Sigmoid colon (tissue), 4 donors: ENCODE measurements around the gene ARG2.

Experiments
- CTCF ChIP-seq, 4 experiments: fragments of 450-650 bp in 3 of 4; fragments of 200-600 bp in 1 of 4; IDR thresholded peaks; one replicate each; pipeline ENCODE4 v1.5.1; 2016 to 2019; ENCODE audit warnings: antibody characterized with exemption in 4 of 4, mild to moderate bottlenecking in 3 of 4, moderate library complexity in 2 of 4
- EP300 ChIP-seq, 4 donors: sonication (generic); formaldehyde crosslinking; IDR thresholded peaks; one replicate each; pipeline ENCODE4 v1.6.1; 2017; ENCODE audit warnings: antibody characterized with exemption in 4 of 4
- POLR2A ChIP-seq, 2 donors: fragments of 450-650 bp; IDR thresholded peaks; one replicate each; pipeline ENCODE4 v1.6.1; 2016; ENCODE audit warnings: antibody characterized with exemption in 2 of 2, mild to moderate bottlenecking in 2 of 2, moderate library complexity in 2 of 2
- POLR2AphosphoS5 ChIP-seq, 4 donors: sonication (generic); formaldehyde crosslinking; IDR thresholded peaks; one replicate each; pipeline ENCODE4 v1.6.1; 2017; ENCODE audit warnings: antibody characterized with exemption in 4 of 4

DNA sequence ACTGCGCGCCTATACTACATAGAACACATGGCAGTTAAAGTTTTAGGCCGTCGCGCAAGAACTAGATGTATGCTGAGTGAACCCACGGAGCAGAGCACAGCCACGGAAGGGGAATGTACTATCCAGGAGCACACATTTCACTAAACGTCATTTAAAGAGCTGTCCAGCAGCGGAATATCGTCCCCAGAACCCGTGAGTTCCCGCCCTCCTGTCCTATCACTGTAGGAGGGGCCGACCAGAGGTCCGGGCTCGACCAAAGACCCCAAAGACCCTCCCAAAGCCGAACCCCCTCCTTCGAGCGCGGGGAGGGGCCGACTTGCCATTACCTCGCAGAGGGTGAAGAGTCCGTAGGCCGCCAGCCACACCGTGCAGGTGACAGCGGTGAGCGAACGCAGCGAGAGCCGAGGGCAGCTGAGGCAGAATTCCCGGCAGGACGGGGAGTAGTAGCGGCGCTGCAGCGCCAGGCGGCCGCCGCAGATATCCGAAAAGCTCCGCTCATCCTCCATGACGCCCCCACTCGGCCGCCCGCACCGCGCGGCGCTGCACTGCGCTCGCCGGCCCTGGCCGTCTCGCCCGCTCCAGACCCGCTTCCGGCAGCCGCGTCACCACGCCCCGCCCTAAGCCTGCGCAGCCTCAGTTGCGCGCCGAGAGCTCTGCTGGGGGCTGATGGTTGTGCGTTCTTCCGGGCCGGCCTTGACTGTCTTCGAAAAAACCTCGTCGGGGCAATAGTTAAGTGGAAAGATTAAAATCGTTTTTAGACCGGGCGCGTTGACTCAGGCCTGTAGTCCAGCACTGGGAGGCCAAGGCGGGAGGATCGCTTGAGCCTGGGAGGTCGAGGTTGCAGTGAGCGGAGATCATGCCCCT, 19.8 kb upstream of the ARG2 start, which contains the start of gene PIGH:
- peak; percentile 56 to 80 for TF ChIP-seq POLR2A (IDR thresholded peaks at IDR 0.05)
- TF ChIP-seq CTCF (IDR thresholded peaks at IDR 0.05) = peak; percentile 35 to 56 (median 46)
- TF ChIP-seq POLR2AphosphoS5 (IDR thresholded peaks at IDR 0.05) = peak; percentile 78 to 94 (median 86)
- TF ChIP-seq EP300 (IDR thresholded peaks at IDR 0.05) = no peak
